ENCODE results near the gene SYNM. TPM values are rescaled to one million over a fixed set of nuclear protein-coding genes. Genes with fewer than 3 reads are reported as not detected.
A peak's percentile ranks its signal among the peaks of the same experiment; 100 is the strongest.
"Not testable (repeated sequence)": the region's sequence is repeated elsewhere in the genome, so short reads cannot be mapped to it uniquely, and the experiment has no call there.

The SYNM gene
- total RNA-seq, 1 experiment from 2014 or later = 6.6 TPM

GRCh38 chr15:99105514-99106341, 848 bp downstream of the SYNM start:
- no peak for DNase-seq (ENCODE audit: low spot score)

GRCh38 chr15:99106417-99107220, 1.7 kb downstream of the SYNM start:
- DNase-seq (ENCODE audit: low spot score) = peak; percentile 63

GRCh38 chr15:99108993-99109392, 4.1 kb downstream of the SYNM start:
- no peak for DNase-seq (ENCODE audit: low spot score)

GRCh38 chr15:99109555-99110021, 4.7 kb downstream of the SYNM start:
- no peak for DNase-seq (ENCODE audit: low spot score)

GRCh38 chr15:99110093-99110492, 5.2 kb downstream of the SYNM start:
- no peak for DNase-seq (ENCODE audit: low spot score)

GRCh38 chr15:99110581-99111320, 5.9 kb downstream of the SYNM start:
- no peak for DNase-seq (ENCODE audit: low spot score)

- not testable (repeated sequence) for DNase-seq (ENCODE audit: low spot score)
These were observed 6.8 kb downstream of the SYNM start for GRCh38 chr15:99111641-99112040.

GRCh38 chr15:99113547-99114271, 8.8 kb downstream of the SYNM start:
- DNase-seq (ENCODE audit: low spot score) = no peak

- DNase-seq (ENCODE audit: low spot score) = no peak
These were observed 9.8 kb downstream of the SYNM start for GRCh38 chr15:99114511-99115299.

- DNase-seq (ENCODE audit: low spot score) = no peak
These were observed 10.7 kb downstream of the SYNM start for GRCh38 chr15:99115300-99116215.

GRCh38 chr15:99117111-99117510, 12.2 kb downstream of the SYNM start:
- no peak for DNase-seq (ENCODE audit: low spot score)

GRCh38 chr15:99117563-99118257, 12.8 kb downstream of the SYNM start:
- no peak for DNase-seq (ENCODE audit: low spot score)

- DNase-seq (ENCODE audit: low spot score) = no peak
These were observed 13.4 kb downstream of the SYNM start for GRCh38 chr15:99118258-99118632.

- no peak for DNase-seq (ENCODE audit: low spot score)
These were observed 14.1 kb downstream of the SYNM start for GRCh38 chr15:99118801-99119546.

GRCh38 chr15:99120050-99120777, 15.3 kb downstream of the SYNM start:
- DNase-seq (ENCODE audit: low spot score) = no peak

GRCh38 chr15:99121207-99121606, 16.3 kb downstream of the SYNM start:
- DNase-seq (ENCODE audit: low spot score) = no peak

GRCh38 chr15:99121691-99122410, 17.0 kb downstream of the SYNM start:
- no peak for DNase-seq (ENCODE audit: low spot score)

Measured in H4 (cell line).